ENCODE measurements around the gene ACSL3.

ACSL3 gene

DNA sequence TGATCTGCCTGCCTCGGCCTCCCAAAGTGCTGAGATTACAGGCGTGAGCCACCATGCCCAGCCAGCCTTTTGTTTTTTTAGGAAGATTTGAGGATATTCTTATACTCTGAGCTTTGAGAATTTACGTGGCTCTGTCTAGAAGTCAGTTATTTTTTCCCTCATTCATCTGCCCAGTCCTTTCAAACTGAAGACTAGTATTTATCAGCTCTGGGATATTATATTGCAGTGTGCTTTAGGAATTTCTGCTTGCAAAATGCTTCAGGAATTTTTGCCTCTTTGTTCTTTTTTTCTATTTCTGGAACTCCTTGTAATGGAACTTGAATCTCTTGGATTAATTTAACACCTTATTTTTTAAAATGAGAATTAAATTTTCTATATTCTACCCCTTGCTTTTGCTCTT lies 22.6 kb downstream of the ACSL3 start:
- DNase-seq = no peak

DNA sequence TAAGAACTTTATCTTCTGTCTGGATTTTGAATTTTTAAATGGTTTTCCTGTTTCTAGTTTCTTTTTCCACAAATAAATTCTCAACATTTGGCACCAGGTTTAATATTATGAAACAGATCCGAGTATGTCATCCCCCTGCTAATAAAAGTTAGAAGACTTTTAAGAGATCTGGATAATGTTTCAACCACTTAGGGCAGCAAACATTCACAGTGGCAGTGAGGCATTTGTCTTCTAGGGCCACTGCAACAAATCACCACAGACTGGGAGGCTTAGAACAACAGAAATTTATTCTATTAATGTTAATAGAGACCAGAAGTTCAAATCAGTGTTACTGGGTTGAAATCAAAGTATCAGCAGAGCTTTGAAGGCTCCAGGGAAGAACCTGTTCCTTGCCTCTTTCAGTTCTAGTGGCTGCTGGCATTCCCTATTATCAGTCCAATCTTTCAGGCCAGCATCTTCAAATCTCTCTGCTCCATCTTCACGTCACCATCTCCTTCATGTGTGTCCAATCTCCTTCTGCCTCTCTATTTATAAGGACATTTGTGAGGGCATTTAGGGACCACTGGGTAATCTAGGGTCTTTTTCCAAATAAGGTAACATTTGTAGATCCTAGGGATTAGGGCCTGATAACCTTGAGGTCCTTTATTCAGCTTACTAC lies 23.4 kb downstream of the ACSL3 start:
- no peak for DNase-seq

DNA sequence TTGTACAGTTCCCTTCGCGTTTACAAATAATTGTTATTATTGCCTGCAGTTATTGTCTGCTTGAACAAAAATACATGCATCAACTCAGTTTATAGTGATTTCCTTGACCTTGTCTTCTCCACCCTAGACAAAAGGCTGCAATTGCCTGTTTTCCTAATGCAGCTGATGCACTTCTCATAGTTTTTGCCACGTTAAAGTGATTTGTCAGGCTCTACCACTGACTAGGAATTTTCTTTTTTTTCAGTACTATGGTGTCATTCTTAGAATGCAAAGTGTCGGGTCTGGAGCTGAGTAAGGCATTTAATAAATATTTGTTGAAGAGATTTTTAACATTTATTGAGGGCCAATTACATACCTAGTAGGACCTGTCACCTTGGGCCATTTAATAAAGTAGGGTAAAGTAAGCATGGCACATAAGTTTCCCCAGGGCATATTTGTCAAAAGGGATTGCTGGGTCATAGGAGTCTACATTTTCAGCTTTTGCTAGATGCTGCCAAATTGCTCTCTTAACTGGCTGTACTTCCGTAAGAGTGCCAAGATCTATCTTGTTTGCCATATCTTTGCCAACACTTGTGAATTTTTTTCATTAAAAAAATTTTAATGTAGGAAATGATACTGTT lies 24.1 kb downstream of the ACSL3 start:
- no peak for DNase-seq

DNA sequence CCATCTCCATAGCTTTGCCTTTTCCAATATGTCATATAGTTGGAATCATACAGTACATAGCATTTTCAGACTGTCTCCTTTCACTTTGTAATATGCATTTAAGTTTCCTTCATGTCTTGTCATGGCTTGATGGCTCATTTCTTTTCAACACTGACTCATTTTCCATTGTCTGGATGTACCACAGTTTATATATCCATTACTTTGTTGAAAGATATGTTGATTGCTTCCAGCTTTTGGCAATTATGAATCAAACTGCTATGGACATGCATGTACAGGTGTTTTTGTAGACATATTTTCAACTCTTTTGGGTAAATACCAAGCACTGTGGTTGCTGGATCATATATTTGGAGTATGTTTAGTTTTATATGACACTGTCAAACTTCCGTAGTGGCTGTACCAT lies 26.3 kb downstream of the ACSL3 start:
- no peak for DNase-seq

DNA sequence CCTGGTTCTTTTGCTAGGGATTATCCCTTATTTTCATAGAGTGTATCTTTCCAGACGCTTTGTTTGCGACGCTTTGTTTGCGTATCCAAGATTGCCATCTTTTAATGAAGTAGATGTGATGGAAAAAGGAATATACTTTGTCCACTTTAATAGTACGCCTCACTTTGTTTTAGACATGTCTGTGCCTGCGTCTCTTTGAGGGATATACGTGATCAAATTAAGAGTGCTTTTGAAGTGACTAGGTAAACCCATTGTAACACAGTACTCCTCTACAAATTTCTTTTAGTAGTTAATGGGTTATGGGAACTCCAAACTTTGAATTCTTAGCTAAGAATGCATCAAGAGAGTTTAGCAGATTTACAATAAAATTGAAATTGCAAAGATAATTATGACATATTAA lies 27.9 kb downstream of the ACSL3 start:
- DNase-seq = no peak

DNA sequence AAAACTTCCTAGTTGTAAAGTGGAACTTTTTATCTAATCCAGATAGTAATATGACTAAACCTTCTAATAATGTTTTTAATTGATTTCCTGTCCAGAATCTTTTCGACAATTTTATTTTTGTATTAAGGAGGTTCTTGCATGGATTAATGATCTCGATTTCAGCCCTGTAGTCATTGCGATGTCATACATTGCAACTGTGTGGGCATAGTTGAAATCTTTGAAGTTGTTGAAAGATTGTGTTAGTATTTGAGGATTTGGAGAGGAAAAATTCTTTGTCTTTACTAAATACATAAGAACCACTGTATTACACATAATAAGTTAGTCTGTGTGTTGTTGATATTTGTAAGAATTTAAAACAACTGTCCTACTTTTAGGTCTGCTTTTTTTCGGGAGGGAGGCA lies 31.1 kb downstream of the ACSL3 start:
- DNase-seq = no peak

DNA sequence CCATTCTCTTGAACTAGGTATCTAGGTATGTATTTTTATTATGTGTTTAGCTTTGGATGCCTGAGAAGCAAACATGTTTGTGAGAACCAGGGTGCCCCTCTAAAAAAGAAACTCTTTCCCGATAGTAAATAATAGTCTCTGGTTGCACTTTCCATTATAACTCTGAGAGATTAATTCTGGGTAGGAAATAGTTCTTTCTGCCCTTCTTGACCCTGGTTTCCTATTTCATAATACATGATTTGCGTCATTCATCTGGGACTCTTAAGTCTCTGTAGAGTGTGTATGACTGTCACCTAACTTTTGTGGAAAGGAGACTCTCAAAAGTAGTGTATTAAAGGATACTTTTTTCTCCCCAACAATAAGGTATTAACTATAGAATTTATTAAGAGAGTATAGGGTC lies 31.5 kb downstream of the ACSL3 start:
- no peak for DNase-seq

DNA sequence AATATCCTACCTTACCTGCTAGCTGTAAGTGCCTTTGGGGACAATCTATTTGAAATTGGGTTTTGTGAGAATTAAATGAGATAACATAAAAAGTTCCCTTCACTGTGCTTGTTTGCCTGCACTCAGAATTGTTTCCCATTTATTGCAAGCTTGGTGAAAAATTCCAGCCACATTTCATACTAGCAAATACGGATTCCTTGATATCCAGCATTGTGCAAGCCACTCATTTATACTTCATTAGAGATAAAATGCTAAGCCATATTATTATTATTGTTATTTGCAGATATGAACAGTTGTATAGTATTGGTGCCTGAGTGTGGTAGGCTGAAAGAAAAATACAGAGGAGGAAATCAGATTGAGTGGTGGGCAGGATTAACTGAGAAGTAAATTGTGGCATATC lies 31.9 kb downstream of the ACSL3 start:
- DNase-seq = no peak

DNA sequence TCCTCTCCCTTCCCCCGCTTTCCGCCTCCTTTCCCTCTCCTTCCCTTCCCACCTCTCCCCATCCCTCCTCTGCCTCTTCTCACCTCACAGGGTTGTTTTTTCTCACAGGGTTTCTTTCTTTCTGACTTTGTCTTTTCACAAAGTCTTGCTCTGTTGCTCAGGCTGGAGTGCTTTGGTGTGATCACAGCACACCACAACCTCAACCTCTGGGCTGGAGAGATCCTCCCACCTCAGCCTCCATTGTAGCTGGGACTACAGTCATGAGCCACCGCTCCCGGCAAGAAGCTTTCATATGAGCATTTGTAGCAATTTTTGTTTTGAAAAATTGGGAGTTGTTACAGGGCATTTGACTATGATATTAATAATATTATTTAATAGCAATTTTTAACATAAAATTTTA lies 32.9 kb downstream of the ACSL3 start:
- no peak for DNase-seq

DNA sequence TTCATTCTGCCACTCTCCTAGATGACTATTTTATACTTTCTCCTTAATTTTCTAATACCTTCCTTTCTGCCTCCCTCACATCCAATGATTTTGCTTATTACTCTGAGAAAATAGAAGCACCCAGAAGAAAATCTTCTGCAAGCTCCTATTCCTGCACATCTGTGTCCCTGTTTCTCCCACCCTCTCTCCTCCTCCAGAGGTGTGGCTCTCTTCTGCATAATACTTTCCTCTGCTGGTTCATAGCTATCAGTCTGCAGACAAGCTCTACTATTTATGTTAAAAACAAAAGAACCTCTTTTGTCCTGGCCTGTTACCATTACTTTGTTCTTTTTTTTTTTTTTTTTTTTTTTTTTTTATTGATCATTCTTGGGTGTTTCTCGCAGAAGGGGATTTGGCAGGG lies 34.3 kb downstream of the ACSL3 start:
- DNase-seq = no peak

DNA sequence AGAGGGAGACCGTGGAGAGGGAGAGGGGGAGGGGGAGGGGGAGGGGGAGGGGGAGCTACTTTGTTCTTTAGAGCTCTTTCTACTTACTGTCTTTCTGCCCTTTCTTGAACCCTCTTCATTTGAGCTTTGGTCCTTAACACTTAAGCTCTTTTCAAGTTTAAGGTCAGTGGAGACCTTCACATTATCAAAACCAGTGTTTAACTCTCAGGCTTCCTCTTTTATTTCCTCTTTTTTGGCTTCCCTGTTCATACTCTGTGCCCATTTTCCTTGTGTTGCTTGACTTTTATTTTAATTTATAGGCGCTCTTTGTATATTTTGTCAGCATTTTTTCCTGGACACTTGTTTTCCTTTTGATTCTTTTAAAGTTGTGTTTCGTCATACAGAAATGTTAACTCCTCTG lies 37.1 kb downstream of the ACSL3 start:
- DNase-seq = no peak

DNA sequence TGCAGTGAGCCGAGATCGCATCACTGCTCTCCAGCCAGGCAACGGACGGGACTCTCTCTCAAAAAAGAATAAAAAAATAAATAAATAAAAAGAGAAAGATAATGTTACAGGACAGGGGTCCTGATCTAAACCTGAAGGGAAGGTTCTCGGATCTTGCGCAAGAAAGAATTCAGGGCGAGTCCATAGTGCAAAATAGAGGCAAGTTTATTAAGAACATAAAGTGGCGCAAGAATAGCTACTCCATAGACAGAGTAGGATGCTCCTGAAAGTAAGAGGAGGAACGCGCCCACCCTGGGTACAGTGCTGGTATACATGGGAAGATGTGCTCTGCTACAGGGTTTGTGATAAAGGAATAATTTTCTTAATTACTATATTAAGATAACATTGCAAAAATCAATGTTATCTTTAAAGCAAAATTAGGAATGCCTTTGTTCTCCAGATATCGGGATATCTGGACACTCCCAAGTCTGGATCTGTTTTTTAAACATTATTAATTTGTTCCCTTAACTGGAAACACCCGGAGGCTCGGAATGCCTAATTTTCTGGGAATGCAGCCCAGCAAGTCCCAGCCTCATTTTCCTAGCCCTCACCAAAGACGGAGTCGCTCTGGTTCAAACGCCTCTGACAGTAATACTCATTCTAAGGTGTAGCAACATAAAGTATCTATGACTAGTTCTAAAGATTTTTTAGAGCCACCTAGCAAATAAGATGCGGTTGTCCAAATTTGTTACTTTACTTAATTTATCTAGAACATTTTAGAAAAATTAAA lies 38.8 kb downstream of the ACSL3 start:
- DNase-seq = no peak

DNA sequence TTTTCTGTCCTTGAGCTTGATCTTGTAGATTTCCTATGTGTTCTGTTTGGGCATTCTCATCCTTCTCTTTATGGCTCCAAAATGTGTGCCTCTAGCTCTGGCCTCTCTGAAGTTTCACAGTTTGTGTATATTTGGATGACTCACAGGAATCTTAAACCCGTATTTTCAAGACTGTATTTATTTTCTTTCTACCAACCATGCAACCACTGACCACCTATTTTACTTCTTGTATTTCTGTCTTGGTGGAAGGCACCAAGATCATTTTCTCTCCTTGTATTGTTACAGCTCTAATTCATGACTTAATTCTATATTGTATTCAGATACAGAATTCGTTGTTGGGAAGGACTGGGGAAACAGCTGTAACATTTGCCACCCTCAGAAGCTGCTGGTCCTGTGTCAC lies 39.5 kb downstream of the ACSL3 start:
- DNase-seq = no peak

DNA sequence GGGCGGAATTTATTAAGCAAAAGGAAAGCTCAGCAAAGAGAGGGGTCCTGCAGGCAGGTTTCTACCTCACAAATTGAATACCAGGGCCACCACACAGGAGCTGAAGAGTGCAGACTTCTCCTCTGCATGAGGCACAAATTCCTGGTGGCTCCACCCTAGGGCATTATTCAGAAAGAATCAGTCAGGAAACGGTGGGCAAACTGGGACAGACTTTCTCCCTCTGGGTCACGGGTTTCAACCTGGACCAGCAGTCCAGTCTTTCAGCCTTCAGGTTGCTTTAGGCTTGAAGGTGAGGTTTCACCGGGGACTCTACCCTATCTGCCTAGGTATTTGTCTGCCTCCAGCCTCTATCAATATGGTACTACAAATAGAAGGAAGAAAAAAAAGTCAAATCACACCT lies 41.8 kb downstream of the ACSL3 start:
- no peak for DNase-seq

DNA sequence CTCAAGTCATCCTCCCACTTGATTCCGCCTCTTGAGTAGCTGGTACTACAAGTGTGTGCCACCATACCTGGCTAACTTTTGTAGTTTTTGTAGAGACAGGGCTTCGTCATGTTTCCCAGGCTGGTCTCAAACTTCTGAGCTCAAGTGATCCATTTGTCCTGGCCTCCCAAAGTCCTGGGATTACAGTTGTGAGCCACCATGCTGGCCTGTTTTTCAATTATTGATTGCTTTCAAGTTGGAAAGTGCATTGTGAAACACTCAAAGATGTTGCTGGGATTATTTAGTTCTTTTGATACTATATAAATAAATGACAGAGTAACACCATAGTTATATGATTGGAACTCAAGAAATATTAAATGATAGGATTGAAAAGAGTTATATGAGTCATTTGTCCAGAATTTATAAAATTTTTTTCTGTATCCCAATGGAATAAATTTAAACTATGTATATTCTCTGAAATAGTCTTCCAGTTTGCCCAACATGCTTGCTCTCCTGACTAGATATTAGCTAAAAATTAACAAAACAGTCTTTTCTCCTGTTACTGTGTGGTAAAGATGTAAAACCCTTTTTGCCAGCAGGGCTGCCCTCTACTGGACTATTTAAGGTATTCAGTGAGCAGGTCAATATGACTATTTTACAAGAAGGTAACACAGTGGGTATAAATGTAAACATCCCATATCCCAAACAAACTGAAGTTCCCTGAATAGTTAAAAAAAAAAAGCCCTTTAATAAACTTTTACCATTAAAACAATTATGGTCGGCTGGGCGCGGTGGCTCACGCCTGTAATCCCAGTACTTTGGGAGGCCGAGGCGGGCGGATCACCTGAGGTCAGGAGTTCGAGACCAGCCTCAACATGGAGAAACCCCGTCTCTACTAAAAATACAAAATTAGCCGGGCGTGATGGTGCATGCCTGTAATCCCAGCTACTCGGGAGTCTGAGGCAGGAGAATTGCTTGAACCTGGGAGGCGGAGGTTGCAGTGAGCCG lies 42.7 kb downstream of the ACSL3 start:
- DNase-seq = peak; percentile 19

DNA sequence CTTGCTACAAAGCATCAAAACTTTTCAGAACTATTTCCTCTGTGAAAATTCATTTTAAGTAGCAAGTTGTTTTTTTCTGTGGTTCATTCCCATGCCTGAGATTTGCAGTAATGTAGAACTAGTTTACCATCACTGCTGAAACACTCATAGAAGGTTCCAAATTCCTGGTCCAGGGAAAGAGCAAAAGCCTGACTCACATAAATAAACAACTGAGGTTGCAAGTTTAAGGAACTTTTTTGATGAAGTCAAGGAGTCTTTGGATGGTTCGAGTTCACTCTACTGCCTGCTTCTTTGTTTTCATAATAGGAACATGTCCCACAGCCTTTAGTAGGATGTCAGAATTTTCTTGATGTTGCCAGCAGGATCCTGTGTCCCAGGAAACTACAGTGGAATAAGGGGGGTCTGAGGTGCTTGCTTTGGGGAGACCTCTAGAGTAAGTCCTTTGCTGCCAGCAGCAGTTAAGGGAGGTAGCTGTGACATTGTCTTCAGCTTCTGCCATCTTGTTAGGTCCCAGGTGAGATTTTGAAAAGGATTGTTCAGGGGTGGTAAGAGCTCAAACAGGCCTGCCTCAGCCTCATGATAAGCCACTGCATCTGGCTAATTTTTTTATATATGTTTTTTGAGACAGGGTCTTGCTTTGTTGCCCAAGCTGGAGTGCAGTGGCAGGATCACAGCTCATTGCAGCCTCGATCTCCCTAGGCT lies 43.9 kb downstream of the ACSL3 start:
- DNase-seq = no peak

DNA sequence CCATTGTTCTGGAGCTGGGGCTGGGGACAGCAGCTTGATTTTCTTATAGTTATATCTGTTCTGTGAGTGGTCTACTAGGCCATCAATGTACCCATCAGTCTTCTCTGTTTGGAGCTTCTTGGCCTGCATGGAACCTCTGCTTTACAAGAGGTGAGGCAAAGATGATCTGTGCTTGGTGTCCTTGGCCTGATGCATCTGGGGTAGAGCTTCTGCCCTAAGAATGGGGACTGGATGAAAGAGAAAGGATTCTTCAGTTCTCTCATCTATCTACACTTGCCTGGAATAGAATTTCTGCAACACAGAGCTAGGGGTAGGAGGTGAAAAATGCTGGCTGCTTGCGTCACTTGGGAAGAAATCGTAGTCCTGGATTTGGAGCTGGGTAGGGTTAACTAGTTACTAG lies 46.2 kb downstream of the ACSL3 start:
- no peak for DNase-seq

DNA sequence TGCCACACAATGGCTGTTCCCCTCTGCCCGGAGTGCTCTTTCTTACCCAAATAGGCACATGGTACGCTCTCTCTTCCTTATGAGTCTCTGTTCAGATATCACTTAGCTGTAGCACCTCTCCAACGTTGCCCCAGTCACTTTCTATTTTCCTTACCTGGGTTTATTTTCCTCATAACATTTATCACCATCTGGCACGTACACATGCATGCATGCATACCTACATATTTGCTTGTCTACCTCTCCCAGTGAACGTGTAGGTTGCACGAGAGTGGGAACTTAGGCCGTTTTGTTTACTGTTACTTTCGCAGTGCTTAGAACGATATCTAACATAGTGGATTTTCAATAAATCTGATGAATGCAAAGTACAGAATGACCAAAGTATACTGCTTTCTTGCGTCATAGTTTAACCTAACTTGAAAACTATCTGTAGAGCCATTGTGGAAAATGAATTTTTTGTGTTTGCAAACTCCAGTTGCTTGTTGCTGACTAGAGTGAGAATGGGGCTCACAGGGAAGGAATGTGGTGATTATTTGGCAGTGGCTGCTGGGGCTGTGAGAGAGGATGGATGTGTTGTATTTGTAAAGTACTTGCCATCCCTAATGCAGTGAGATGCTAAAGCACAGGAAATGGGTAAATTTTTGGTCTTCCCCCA lies 47.1 kb downstream of the ACSL3 start:
- DNase-seq = no peak

DNA sequence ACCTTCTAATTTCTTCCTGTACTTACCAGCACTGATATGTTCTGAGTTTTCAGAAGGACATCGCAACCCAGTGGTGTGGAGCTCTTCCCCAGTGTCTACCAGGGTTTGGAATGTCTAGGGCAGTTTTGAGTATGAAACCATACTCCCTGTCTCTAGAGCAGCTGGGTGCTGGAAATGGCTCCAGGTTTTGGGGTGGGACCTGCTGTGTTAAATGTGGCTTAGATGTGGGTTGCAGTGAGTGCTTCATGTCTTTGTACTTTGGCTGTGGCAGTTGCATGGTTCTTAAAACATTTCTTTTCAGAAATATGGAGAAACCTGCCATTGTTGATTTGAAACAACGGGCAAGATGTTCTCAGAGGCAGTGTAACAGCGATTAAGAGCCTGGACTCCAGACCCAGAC lies 48.5 kb downstream of the ACSL3 start:
- DNase-seq = no peak

DNA sequence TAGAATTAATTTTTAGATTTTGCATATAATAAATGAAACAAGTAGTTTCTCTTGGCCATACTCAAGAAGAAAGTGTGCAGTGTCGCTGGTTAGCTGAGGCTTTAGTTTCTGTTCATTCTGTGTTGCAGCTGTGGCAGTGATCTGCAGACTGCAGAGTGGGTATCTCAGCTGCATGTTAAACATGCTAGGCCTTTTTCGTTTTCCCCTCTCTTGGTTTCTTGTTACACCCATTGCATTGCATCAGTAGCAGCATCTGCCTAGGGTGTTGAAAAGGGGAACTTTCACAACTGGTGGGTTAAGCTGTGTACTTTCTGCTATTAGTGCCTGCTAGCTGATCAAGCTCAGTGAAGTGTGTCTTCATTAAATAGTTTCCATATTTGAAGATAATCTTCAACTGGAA lies 51.3 kb downstream of the ACSL3 start:
- no peak for DNase-seq

DNA sequence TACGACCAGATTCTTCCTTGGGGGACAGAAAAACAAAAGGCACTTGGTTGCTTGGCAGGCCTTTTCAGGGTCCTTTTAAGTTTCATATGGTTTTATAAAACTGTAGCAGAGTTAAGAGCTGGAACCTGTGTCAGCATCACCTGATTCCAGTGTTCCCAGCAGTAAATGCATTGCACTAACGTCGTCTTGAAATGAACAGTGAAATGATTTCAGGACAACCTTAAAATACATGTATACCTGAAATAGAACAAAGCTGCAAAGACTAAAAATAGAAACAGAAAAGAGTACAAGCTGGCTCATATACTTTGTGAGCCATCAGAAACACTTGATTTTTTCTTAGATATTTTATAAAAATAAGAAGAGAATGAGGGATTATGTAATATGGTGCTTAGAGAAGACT lies 51.9 kb downstream of the ACSL3 start:
- DNase-seq = no peak

Data from NCI-H1092 (cell line).